Measurements from ENCODE around the gene MRPS25.

Gene MRPS25

DNA sequence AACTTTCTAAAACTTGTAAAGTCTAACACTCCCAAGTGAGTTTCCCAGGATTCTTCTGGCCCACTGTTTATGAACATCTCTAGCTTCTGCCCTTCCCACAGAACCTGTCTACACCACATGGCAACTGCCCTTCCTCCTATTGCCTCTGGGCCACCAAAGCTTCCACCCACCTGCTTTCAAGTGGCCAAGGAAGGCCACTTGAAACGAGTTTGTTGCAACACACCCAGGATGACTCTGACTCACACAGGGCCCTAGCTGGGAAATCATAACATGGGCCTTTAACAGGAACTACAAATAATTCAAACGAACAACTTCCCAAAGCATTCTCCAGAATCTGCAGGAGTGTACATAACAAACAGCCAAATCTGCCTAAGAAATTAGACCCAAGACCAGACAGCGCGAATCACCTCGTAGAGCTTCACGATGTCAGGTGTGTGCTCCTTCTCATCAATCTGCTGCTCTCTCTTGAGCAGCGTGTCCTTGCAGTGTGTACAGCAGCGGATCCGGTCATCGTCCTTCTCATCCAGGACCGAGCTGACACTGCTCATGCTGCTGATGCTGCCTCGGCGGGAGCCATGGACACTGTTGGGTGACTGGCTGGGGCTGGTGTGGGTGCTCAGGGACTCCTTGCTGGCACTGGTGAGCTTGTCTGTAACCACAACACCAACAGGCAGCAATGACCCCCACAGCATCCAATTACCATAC lies 17.0 kb upstream of the MRPS25 start:
- no peak for DNase-seq

DNA sequence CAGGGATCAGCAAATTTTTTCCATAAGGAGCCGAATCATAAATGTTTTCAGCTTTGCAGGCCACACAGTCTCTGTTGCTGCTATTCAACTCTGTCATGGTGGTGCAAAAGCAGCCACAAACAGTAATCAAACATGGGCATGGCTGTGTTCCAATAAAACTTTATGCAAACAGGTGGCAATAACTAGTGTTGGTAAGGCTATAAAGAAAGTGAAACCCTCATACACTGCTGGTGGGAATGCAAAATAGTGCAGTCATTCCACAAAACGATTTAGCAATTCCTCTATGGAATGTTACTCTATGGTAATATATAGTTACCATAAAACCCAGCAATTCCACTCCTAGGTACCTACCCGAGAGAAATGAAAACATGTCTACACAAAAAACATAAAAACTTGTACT lies 14.0 kb upstream of the MRPS25 start:
- no peak for DNase-seq

DNA sequence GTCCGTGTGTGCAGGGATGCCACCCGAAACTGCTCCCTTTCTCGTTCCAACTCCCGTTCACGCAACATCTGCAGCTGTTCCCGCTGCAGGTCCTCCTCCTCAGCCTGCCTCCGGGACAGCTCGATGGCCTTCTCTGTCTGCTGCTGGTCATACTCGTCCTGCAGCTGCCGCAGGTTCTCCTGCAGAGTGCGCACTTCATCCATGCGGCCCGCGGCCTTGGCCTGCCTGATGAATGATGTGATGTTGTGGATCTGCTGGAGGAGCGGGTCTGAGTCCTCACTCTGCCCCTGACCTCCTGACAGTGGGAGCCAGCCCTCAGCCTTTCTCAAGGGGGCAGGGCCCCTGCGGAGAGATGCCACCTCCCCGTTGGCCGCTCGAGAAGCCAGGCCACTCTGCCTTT lies 9.4 kb upstream of the MRPS25 start:
- DNase-seq: no peak

DNA sequence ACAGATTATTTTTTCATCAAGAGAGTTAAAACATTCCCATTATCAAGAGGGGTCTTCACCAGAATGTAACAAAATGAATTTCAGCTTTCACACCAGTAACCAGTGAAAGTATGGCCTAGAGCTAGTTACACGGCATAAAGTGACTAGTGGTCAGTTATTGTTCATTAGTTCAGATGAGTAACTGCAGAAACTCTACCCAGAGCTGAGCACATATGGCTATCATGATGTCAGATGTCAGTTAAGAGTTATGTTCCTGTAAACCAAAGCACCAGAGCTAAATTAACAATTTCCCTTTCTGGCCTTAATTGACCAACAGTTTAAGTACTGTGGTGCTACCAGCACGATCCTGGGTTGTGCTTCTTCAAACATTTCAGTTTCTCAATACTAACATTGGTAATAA lies 6.6 kb upstream of the MRPS25 start:
- no peak for DNase-seq

DNA sequence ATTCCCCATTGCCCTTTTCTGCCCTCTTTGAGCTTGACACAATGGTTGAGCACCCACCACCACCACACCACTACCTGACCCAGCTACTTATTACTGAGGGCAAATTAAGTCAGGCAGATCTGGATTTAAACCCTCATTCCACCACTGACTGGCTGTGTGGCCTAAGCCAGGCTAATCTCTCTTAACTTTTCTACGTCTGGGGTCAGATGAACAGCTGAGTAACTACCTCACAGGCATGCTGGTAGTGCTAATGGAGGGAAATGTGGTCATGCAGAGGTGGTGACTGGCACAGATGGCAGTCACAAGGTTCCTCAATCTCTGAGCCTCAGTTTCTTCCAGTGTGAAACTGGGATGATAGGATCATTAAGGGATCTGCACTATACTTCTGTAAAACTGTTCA lies 4.3 kb upstream of the MRPS25 start:
- no peak for DNase-seq

DNA sequence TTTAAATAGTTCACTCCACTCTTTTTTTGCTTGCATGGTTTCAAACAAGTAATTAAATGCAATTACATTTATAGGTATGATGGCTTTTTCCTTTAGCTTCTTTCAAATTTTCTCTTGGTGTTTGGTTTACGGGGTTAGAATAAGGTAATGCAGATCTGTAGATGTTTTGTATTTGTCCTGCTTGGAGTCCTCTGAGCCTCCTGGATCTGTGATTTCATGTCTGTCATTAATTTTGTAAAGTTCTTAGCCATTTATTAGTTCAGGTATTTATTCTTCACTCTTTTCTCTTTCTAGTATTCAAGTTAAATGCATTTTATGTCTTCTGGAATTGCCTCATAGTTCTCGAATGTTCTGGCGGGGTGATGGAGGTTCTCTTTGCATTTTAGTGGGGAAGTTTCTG lies 1.4 kb upstream of the MRPS25 start:
- no peak for DNase-seq

DNA sequence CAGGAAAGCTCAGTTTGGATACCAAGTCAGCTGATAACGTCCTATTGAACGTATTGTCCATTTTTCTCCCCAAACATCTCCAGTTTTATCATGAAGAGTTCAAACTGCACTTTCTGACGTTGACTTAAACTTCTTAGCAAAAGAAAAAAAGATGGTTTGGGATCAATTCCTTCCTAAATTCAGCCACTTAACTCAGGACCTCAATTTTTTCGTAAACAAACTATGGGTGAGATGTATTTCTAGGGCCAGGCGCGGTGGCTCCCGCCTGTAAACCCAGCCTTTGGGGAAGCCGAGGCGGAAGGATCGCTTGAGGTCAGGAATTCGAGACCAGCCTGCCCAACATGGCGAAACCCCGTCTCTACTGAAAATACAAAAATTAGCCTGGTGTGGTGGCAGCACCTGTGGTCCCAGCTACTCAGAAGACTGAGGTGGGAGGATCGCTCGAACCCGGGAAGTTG lies 464 bp upstream of the MRPS25 start:
- no peak for DNase-seq

DNA sequence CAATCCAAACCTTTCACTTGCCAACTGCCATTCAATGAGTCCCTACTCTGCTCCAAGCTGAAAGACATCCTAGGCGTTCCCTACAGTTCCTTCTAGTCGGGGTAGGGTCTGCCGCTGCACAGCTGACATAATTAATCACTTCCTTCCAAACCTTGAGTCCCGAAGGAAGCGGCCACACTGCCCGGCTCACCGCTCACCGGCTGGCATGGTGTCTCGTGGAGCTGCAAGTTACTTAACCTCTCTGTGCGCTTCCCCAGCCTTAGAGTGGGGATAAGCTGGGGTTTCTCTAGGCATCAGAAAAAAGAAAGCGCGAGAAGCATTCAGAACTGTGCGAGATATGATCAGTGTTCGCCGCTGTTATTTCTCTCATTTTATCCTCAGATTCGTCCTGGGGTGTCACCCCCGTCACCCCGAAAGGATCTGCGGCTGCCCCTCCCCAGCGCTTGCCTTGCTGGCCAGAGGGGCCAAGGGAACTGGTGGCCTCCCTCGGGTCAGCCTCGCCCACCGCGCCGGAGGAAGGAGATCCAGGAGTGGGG lies 748 bp downstream of the MRPS25 start:
- peak; percentile 32 to 44 for DNase-seq

DNA sequence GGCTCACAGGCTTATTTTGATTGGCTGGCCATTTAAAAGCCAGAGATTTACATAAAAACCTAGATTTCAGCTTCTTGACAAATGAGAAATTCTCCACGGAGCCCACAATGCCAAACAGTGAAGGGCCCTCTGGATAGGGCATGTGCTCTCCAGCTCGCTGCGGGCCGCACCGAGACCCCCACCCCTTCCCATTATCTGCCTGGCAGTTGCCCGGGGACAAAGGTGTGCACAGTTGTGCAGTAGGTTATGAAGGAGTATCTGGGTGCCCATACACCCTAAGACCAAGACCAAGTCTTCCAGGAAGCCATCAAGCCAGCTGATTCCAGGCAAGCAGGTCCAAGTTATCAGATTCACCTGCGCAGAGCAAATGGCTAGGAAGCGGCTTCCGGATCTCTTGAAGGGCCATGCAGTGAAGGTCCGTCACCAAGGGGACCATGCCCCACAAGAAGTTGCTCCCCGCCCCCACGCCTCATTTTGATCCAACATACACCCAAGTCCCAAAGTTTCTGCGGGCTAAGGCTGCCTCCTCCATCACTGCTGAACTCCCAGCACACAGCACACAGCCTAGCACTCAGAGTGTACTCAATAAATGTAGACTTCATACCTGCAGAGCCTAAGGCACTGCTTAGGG lies 1.3 kb downstream of the MRPS25 start:
- DNase-seq: peak in 1 of 2 experiments; percentile 5

DNA sequence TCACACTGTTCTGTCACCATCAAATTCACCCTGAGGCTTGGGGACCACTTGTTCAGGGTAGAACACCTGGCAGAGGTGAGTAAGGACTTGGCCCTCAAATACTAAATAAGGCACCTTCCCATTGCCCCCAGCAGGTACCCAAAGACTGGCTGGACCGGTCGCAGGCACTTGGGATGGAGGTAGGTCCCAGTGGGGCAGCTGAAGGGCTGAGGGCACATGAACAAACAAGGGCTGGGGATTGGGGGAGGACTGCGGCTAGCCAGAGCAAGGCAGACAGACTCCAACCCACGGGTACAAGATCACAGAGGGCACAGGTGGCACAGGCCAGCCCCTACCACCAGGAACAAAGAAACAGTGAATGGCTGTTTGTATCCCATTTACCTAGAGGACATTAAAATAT lies 1.9 kb downstream of the MRPS25 start:
- no peak for DNase-seq

DNA sequence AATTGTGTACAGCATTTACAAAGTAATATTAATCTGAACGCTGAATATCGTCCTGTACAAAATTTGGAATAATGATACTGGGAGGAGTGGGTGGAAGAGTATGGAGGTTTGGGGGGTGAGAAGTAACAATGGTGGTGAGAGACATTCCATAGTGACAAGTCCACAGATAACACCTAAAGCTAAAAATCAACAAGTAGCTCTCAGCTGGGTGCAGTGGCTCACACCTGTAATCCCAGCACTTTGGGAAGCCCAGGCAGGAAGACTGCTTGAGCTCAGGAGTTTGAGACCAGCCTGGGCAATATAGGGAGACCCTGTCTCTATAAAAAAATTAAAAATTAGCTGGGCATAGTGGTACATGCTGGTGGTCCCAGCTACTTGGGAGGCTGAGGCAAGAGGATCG lies 5.1 kb downstream of the MRPS25 start:
- no peak for DNase-seq

DNA sequence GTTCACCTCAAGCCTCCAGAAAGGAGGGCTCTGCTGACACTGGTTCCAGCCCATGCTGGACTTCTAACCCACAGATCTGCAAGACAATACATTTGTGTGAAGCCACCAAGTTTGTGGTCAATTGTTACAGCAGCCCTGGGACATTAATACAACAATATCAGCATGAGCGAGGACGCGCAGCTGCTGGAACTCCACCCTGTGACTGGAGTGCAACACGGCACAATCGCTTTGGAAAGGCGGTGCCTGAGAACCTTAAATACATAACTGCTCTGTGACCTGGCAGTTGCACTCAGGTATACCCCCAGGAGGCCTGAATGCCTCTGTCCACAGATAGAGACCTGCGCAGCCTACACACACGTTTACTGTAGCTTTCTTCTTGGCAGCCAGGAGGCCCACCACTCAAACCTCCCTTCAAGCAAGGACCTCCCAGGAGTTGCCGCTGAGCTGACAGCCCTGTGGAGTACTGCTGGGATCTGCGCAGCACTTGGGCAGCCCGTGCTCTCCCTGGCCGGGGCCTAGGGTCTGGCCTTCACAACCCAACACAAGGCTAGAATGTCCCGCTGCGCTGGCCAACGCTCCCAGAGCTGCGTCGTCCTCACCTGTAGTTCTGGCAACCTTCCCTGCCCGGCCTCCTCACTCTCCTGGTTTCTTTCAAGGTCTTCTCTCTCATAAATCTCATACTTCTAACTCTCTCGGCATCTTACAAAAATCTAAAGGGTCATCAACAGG lies 8.3 kb downstream of the MRPS25 start:
- DNase-seq: no peak

DNA sequence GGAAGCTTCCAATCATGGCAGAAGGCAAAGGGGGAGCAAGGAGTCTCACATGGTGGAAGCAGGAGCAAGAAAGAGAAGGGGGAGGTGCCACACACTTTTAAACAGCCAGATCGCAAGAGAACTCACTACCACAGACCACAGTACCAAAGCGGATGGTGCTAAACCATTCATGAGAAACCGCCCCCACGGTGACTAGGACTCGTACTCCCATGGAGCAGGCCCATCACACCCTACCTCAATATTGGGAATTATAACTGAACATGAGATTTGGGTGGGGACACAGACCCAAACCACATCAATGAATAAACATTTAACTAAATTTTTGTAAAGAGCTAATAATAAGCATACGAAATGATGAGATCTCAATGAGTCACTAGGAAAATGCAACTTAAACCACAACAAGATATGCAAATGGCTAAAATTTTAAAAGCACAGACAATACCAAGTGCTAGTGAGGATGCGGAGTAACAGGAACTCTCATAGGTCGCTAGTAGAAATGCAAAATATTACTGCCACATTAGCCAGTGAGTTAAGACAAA lies 10.0 kb downstream of the MRPS25 start:
- DNase-seq: peak; percentile 67 to 77

DNA sequence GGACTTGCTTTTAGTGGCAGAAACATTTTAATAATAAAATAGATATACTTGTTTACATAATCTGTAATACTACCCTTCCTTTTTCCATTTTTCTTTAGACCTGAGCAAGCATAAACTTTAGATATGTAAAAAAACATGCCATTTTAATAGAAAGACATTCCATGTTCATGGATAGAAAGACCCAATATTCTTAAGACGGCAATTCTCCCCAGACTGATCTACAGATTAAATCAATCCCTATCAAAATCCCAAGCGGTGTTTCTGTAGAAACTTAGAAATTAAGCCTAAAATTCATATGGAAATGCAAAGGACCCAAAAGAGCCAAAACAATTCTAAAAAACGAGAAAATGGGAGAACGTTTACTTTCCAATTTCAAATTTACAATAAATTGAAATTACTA lies 11.6 kb downstream of the MRPS25 start:
- no peak for DNase-seq

DNA sequence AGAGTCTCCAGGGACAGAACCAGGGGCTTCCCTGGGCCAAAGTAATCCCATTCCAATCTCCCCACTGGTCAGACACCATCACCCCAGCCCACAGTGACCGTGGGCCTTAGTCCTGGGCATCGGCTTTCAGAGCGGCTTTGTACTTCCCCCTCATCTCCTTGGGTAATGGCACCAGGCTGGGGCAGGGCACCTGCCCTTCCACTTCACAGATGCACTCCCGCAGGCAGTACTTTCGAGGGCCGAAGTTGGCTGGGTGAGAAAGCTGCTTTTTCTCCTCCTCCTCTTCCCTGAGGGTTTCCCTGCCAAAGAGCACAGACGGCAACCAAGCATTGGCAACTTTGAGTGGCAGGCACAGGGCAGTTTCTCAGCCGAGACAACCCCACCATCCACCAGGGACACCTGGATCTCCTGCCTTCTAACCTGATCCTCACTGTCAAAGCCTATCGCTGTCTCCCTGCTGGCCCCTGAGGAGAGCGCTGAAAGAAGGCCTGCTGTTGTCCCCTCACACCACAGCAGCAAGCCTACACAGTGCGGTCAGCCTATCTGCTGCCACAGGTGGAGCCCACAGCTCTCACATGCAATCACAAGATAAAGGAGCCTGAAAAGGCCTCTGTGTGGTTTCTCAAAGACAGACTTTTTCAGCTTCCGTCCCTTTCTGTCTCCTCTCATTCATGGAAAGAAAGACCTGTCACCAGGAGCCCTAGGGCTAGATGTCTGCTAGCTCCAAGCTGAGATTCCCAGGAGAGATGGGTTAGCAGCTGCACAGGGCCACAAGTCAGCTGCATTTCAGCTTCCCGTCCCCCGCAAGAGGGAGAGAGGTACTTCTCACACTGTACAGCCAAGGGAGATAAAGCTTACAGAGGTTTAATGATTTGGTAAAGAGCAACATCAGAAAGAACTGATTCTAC lies 12.5 kb downstream of the MRPS25 start:
- no peak for DNase-seq

DNA sequence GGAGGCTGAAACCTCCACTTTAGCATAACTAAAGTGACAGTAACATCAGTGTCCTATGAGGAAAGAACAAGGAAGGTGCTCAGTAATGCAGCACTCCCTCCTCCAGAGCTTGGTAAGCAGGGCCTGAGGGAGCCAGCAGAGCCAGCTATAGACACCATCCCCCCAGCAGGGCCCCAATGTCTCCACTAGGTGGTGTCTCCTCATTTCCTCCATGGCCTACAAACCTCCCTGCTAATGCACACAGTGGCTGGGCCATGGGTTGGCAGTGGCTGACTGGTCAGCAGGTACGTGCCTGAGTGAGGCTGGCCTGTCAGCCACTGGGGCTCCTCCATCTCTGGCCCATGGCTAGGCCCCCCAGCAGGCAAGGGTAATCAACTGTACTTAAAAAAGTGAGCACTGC lies 13.6 kb downstream of the MRPS25 start:
- DNase-seq: peak; percentile 46 to 58

DNA sequence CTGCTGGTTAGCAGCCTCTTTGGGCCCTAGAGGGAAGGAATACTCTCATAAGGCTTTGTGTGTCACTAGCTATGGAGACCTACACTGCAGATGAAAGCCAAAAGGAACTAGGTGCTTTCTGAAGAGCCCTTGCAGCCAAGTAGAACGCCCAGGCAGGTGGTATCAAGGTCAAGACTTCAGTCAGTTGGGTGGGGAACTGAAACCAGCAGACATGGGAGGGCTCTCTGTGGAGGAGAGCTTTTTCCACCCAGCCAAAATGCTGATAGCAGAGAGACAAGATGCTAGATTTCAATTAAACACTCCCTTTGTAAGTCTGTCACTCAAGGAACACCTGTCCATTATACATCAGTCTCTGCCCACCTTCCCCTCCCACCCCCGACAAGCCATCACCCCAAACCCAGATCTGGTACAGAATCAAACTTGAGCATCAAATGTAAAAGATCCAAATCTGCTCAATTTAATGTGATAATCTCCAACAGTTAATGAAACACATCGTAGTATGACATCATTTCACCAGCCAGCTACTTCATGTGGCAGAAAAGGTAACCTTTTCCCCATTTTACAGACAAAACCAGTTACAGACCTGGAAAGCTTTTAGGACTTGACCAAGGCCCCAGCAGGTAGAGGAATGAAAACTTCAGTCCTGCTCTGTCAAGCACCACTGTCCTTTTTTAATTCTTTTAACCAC lies 14.6 kb downstream of the MRPS25 start:
- DNase-seq: no peak

DNA sequence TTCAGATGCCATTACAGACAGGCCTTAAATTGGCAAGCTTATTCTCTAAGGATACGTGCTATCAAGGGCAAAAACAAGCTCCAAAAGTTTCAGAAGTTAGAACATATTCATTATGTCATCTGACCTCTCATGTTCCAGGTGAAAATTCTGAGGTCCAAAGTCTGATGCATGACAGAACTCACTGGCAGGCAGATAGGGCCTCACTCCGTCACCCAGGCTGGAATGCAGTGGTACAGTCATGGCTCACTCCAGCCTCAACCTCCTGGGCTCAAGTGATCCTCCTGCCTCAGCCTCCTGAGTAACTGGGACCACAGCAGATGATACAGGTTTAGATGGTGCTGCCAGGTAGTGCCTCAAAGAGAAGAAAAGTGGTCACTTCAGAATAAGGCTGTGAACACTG lies 15.5 kb downstream of the MRPS25 start:
- no peak for DNase-seq

DNA sequence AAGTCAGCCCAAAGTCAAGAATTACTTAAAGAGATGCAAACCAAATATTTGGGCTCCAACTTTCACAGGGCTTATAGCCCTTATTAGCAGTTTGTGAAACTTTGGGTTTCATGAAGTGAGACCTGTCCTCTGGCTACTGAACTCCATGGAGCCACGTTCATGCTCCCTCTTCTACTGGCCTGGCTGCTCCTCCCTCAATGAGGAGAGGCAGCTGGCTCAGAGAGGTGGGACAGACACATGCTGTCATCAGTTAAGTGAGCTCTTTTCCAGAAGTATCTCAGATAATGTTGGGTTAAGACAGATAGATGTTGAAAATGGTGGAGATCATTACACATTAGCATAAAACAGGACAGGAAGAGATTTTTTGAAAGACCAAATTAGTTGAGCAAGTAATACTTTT lies 19.4 kb downstream of the MRPS25 start:
- DNase-seq: no peak

DNA sequence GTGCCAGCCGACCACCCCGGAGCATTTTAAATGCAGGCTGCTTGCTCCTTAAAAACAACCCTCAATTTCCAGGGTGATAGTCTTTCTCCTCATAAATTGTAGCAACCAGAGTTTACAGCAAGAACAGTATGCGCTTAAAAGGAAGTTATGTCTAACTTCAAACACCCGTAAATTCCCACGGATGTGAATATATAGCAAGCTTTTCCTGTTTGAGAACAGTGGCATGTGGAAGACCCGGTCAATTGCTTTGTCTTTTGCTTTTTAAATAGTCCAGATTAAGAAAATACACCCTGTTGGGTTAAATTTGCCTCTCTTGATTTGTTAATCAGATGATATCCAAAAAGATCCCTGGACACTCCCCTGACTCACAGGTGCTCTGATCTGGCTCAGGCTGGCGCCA lies 20.8 kb downstream of the MRPS25 start:
- no peak for DNase-seq

DNA sequence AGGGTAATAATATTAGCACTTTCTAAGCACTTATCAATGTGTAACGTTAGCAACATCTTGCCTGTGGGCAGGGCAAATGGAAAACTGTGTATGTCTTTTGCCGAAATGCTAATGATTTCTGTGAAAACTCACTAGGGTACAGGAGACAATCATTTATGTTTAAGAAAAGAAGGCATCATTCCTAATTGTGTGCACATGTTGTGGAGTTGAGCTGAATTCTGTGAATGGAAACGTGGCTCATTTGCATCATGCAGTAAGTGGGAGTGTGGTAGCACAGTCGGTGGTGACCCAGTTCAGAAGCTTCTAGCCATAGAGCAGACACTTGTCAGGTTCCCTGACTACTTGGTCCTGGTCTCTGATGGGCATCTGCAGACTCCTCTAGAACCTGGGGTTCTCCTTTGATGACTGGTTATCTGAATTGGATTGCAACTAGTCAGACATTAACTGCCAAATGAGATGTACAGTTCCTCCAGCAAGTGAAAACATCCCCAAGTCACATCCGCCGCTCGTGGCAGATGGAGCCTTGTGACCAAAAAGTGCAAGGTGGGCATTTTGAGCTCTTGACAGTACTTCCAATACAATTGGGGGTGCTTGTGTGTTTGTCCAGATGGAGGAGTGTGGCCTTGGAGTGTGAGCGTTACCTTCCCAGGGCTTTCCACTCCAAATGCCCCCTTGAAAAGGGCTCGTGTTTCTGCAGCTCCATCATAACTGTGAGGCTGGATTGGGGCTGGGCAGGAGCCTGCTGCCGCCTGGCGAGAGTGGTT lies 21.5 kb downstream of the MRPS25 start:
- no peak for DNase-seq

Measured in activated CD4-positive, alpha-beta T cell treated with anti-CD3 and anti-CD28 coated beads, Interleukin-2, amount 50 U/mL, for 48 hours (primary cell).